Muscle layer of colon (tissue), 2 donors: ENCODE results near the gene RABGAP1L.

ENCODE experiments used
- H3K27ac ChIP-seq: one replicate; pipeline ENCODE4 v1.7.0; 2013; ENCODE audit warnings: low read depth, mild to moderate bottlenecking, low read length, moderate library complexity
- H3K27me3 ChIP-seq, 2 donors: one replicate each; pipeline ENCODE4 v1.7.0; 2013; ENCODE audit warnings: low read length in 2 of 2, mild to moderate bottlenecking in 2 of 2; ENCODE audit not compliant: insufficient read depth in 2 of 2, control insufficient read depth in 1 of 2
- H3K36me3 ChIP-seq: one replicate; pipeline ENCODE4 v1.7.0; 2013; ENCODE audit warnings: mild to moderate bottlenecking, low read length; ENCODE audit not compliant: insufficient read depth
- H3K4me1 ChIP-seq: one replicate; pipeline ENCODE4 v1.7.0; 2013; ENCODE audit warnings: mild to moderate bottlenecking, low read length; ENCODE audit not compliant: insufficient read depth
- H3K4me3 ChIP-seq, 2 donors: one replicate each; pipeline ENCODE4 v1.7.0; 2013; ENCODE audit warnings: low read length in 2 of 2, low read depth in 1 of 2, mild to moderate bottlenecking in 1 of 2, moderate library complexity in 1 of 2
- H3K9ac ChIP-seq: one replicate; pipeline ENCODE4 v1.7.0; 2013; ENCODE audit warnings: low read length
- H3K9me3 ChIP-seq: one replicate; pipeline ENCODE4 v1.7.0; 2013; ENCODE audit warnings: mild to moderate bottlenecking, low read length
- donor health status: abdominal sarcoma.
- donor health status: Adenocarcinoma of cecum.

The RABGAP1L gene

GRCh38 chr1:174258148-174258550, 98.8 kb downstream of the RABGAP1L start:
- Histone ChIP-seq H3K9ac (no peak overlapping the region), H3K4me3 (no peak overlapping the region), H3K36me3 (no peaks in the 10 kb centered on the region), H3K27me3 (no peaks in the 10 kb centered on the region), H3K27ac (no peak overlapping the region), H3K4me1 (no peaks in the 10 kb centered on the region), H3K9me3 (no peaks in the 10 kb centered on the region)

GRCh38 chr1:174262349-174263241, 103.3 kb downstream of the RABGAP1L start:
- H3K9ac ChIP-seq: no peak overlapping the region
- no peaks in the 10 kb centered on the region for H3K27me3 ChIP-seq
- H3K36me3 ChIP-seq: no peaks in the 10 kb centered on the region
- H3K27ac ChIP-seq: no peak overlapping the region
- no peaks in the 10 kb centered on the region for H3K4me1 ChIP-seq
- no peak overlapping the region for H3K4me3 ChIP-seq
- H3K9me3 ChIP-seq: no peaks in the 10 kb centered on the region

GRCh38 chr1:174265282-174265681, 106.0 kb downstream of the RABGAP1L start:
- Histone ChIP-seq H3K27ac (no peak overlapping the region), H3K4me3 (no peak overlapping the region), H3K9me3 (no peaks in the 10 kb centered on the region), H3K27me3 (no peaks in the 10 kb centered on the region), H3K36me3 (no peaks in the 10 kb centered on the region), H3K4me1 (no peaks in the 10 kb centered on the region), H3K9ac (no peak overlapping the region)

GRCh38 chr1:174266476-174266875, 107.2 kb downstream of the RABGAP1L start:
- no peak overlapping the region for H3K27ac ChIP-seq
- H3K9me3 ChIP-seq: no peaks in the 10 kb centered on the region
- no peaks in the 10 kb centered on the region for H3K27me3 ChIP-seq
- H3K36me3 ChIP-seq: no peaks in the 10 kb centered on the region
- H3K4me1 ChIP-seq: no peaks in the 10 kb centered on the region
- H3K9ac ChIP-seq: no peak overlapping the region
- H3K4me3 ChIP-seq: no peak overlapping the region

DNA sequence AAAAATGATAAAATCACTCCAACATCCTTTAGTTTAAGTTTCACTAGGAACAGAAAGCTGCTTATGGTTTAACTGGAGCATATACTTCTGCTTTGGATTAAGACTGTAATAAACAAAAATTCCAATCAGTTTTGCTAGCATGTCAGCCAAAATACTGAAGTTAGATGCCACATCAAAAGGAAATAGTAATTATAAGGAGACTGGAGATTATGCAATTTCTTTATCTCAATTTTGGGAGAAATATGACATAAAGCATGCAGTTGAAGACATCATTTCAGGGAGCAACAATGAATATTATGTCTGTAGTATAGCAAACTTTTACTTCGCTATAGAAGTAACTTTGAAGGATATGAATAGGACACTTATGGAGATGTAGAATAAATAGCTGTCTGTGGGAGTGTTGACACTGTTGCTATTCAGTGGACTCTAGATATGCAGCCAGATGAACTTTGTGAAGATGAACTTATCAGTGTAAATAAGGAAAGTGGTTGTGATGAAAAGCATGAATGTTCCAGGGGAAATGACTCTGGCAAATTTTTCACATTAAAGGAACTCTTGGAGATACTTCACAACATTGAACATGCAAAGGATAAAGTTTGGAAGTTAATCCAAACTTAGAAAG, 107.8 kb downstream of the RABGAP1L start:
- Histone ChIP-seq H3K4me3 (no peak overlapping the region), H3K36me3 (no peaks in the 10 kb centered on the region), H3K27me3 (no peaks in the 10 kb centered on the region), H3K9me3 (no peaks in the 10 kb centered on the region), H3K4me1 (no peaks in the 10 kb centered on the region), H3K9ac (no peak overlapping the region), H3K27ac (no peak overlapping the region)

DNA sequence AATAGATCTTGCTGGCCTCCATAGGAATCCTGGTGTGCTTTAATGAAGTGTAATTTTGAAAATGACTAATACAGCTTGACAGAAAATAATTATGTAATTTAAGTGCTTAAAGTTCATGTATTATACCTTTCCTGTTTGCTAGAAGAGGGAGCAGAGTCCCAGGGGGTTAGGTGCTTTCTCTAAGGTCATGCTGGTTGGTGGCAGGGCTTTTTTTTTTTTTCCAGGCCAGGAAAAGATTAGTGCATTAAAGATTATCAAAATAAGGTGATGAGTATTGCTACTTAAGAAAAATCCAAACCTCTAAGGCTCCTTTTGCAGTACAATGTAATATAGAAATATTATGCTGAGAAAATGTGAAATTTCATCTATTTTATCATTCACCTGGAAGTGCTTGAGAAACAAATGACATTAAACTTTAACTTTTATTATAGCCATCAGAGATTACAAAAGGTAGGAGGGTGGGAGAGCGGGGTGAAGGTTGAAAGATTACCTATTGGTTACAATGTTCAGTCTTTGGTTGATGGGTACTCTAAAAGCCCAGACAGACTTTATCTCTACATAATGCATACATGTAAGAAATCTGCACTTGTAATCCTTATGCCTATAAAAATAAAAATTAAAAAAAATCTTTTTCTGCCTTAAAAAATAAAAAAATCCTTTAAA, 110.8 kb downstream of the RABGAP1L start:
- Histone ChIP-seq H3K27ac (no peak overlapping the region), H3K27me3 (no peaks in the 10 kb centered on the region), H3K9me3 (no peaks in the 10 kb centered on the region), H3K9ac (no peak overlapping the region), H3K4me3 (no peak overlapping the region), H3K4me1 (no peaks in the 10 kb centered on the region), H3K36me3 (no peaks in the 10 kb centered on the region)

DNA sequence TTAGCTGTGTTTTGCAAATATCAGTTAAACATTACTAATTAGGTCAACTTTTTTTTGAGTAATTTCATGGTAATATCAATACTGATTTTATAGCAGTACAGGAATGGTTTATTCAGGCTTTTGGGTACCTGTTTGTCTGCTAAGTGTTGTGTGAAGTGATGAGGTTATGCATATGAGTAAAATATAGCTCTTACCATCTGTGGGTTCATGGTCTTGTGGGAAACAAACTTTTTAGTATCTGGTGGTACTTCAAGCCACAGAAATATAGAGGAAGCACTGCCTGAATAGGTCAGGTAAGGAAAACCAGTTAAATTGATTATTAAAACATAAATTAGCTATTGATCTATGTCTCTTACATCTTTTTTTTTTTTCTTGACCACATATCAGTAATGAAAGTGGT, 113.9 kb downstream of the RABGAP1L start:
- H3K4me3 ChIP-seq: no peak overlapping the region
- H3K27ac ChIP-seq: no peak overlapping the region
- H3K9ac ChIP-seq: no peak overlapping the region
- no peaks in the 10 kb centered on the region for H3K27me3 ChIP-seq
- H3K9me3 ChIP-seq: no peaks in the 10 kb centered on the region
- H3K4me1 ChIP-seq: no peaks in the 10 kb centered on the region
- no peaks in the 10 kb centered on the region for H3K36me3 ChIP-seq

GRCh38 chr1:174273776-174274175, 114.5 kb downstream of the RABGAP1L start:
- Histone ChIP-seq H3K4me3 (no peak overlapping the region), H3K4me1 (no peaks in the 10 kb centered on the region), H3K36me3 (no peaks in the 10 kb centered on the region), H3K27ac (no peak overlapping the region), H3K27me3 (no peaks in the 10 kb centered on the region), H3K9ac (no peak overlapping the region), H3K9me3 (no peaks in the 10 kb centered on the region)

DNA sequence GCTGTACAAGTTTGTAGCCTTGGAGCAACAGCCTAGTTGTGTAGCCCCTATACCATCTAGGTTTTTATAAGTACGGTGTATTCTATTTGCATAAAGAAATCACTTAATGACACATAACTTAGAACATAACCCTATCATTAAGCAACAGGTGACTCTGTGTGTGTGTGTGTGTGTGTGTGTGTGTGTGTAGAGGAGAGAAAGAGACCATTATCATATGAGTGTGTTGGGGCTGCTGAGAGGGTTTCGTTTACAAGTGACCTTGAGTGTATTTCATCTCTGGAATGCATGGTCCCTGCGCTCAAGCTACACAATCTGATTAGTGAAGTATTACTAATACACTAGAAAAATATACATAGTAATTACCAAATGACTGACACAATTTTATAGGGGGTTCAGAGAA, 115.1 kb downstream of the RABGAP1L start:
- Histone ChIP-seq H3K9me3 (no peaks in the 10 kb centered on the region), H3K9ac (no peak overlapping the region), H3K4me3 (no peak overlapping the region), H3K27ac (no peak overlapping the region), H3K4me1 (no peaks in the 10 kb centered on the region), H3K27me3 (no peaks in the 10 kb centered on the region), H3K36me3 (no peaks in the 10 kb centered on the region)

DNA sequence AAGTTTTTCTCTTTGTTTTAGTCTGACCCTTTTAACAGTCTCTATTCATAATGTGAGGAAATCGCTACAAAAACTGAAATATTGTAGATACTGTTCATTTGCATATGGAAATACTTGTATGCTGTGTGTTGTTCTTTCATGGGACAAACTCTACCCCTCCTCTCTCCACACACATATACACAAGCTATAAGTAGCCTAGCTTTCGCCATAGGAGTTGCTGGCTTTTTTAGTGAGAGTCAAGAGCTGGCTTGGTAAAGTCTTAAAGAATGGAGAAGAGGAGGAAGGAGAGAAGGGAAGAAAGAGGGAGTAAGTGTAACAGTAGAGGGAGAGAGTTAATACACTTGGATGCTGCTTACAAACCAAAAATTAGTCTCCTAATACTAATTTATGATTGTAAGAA, 115.6 kb downstream of the RABGAP1L start:
- Histone ChIP-seq H3K4me3 (no peak overlapping the region), H3K27ac (no peak overlapping the region)

DNA sequence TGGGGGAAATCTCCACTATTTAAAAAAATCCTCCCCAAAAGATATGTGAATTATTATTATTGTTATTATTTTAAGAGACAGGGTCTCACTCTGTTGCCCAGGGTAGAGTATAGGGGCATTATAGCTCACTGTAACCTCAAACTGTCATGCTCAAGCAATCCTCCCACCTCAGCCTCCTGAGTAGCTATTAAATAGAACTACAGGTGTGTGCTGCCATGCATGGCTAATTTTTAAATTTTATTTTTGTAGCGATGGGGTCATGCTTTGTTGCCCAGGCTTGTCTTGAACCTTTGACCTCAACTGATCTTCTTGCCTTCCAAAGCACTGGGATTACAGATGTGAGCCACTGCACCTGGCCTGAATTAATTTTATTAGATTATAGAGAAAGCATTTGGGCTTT, 116.8 kb downstream of the RABGAP1L start:
- no peak overlapping the region for H3K27ac ChIP-seq
- no peaks in the 10 kb centered on the region for H3K4me1 ChIP-seq
- H3K9ac ChIP-seq: no peak overlapping the region
- no peaks in the 10 kb centered on the region for H3K36me3 ChIP-seq
- H3K27me3 ChIP-seq: no peaks in the 10 kb centered on the region
- no peak overlapping the region for H3K4me3 ChIP-seq
- H3K9me3 ChIP-seq: no peaks in the 10 kb centered on the region

More for the DNA sequence above, 115.6 kb downstream of the RABGAP1L start:
- no peaks in the 10 kb centered on the region for H3K4me1 ChIP-seq
- H3K9ac ChIP-seq: no peak overlapping the region
- H3K36me3 ChIP-seq: no peaks in the 10 kb centered on the region
- H3K27me3 ChIP-seq: no peaks in the 10 kb centered on the region
- H3K9me3 ChIP-seq: no peaks in the 10 kb centered on the region
